Measurements from ENCODE around the gene CTSA.
A peak's percentile ranks its signal among the peaks of the same experiment; 100 is the strongest.
"Not testable (repeated sequence)": the region's sequence is repeated elsewhere in the genome, so short reads cannot be mapped to it uniquely, and the experiment has no call there.

Gene CTSA

GRCh38 chr20:45892828-45893500 lies 1.8 kb downstream of the CTSA start:
- no peak for DNase-seq

GRCh38 chr20:45893831-45894230 lies 2.7 kb downstream of the CTSA start:
- no peak for DNase-seq

DNA sequence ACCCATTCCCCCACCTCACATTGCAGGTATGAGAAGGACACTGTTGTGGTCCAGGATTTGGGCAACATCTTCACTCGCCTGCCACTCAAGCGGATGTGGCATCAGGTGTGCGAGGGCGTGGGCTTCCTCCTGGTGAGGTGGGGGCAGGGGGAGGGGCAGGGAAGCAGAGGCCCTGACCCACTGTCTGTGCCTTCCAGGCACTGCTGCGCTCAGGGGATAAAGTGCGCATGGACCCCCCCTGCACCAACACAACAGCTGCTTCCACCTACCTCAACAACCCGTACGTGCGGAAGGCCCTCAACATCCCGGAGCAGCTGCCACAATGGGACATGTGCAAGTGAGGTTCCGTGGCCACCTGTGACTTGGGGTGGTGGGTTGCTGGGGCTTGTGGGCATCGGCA lies 3.7 kb downstream of the CTSA start:
- DNase-seq = no peak

- DNase-seq = no peak
Measured at GRCh38 chr20:45896641-45897161, 5.6 kb downstream of the CTSA start.

- no peak for DNase-seq
Measured at GRCh38 chr20:45897289-45897688, 6.2 kb downstream of the CTSA start.

GRCh38 chr20:45897692-45898091 lies 6.6 kb downstream of the CTSA start:
- DNase-seq = no peak

DNA sequence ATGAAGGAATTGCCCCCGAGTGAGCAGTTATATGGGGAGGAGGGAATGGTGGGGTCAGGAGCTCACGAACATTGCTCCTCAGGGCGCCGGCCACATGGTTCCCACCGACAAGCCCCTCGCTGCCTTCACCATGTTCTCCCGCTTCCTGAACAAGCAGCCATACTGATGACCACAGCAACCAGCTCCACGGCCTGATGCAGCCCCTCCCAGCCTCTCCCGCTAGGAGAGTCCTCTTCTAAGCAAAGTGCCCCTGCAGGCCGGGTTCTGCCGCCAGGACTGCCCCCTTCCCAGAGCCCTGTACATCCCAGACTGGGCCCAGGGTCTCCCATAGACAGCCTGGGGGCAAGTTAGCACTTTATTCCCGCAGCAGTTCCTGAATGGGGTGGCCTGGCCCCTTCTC lies 7.2 kb downstream of the CTSA start:
- DNase-seq = no peak

- no peak for DNase-seq
Measured at GRCh38 chr20:45899046-45899835, 8.1 kb downstream of the CTSA start.

DNA sequence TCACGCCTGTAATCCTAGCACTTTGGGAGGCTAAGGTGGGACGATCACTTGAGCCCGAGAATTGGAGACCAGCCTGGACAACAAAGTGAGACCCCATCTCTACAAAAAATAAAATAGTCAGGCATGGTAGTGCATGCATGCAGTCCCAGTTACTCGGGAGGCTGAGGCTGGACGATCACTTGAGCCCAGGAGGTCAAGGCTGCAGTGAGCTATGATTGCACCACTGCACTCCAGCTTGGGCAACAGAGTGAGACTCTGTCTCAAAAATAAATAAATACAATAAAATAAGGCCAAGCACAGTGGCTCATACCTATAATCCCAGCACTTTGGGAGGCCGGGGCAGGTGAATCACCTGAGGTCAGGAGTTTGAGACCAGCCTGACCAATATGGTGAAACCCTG lies 10.2 kb downstream of the CTSA start:
- not testable (repeated sequence) for DNase-seq

- no peak for DNase-seq
Measured at GRCh38 chr20:45902199-45902701, 11.1 kb downstream of the CTSA start.

GRCh38 chr20:45904583-45905504 lies 13.7 kb downstream of the CTSA start:
- DNase-seq = no peak

DNA sequence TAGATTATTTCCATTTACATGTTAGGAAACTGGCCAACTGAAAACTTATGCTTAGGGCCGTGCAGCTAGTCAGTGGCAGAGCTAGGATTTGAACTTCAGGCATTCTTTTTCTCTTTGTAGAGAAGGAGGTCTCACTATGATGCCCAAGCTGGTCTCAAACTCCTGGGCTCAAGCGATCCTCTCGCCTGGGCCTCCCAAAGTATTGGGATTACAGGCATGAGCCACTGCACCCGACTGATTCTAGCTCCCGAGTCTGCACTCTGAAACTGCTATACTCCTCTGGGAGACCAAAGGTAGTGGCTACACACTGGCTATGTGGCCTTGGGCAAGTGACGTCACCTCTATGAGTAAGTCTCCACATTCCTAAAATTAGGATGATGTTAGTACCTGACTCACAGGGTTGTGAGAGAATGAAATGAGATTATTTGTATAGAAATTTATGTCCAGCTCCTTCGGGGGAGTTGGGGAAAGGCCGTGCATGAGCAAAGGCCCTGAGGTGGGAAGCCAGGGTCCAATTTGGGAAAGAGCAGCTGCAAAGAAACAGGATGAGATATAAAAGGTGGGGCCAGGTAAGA lies 14.5 kb downstream of the CTSA start:
- DNase-seq = no peak

DNA sequence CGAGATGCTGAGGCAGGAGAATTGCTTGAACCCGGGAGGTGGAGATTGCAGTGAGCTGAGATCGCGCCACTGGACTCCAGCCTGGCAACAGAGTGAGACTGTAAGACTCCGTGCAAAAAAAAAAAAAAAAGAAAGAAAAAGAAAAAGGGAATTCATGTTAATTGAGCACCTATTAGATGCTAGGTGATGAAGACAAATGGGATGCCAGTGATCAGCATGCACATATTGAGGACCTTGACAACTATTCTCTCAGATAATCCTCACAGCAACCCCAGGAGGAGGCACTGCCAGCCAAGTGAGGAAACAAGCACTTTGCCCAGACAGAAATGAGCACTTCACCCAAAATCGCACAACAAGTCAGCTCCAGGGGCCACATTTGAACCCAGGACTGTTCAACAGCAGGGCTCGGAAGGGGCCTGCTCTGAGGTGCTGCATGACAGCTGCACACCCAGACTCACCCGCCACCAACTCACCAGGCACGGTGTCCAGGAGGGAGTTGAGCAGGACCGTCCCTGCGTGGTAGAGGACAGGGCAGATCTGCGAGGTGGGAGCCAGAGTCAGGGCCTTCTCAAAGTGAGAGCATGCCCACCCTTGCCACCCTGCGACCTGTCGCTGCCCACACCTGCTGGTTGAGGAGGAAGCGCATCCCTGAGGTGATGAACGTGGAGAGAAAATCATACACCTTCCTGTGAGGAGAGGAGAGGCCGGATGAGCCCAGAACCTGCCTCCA lies 16.2 kb downstream of the CTSA start:
- DNase-seq = no peak

GRCh38 chr20:45908084-45908483 lies 16.9 kb downstream of the CTSA start:
- no peak for DNase-seq

- no peak for DNase-seq
Measured at GRCh38 chr20:45909336-45909808, 18.2 kb downstream of the CTSA start.

- DNase-seq = no peak
Measured at GRCh38 chr20:45909817-45910669, 18.9 kb downstream of the CTSA start.

DNA sequence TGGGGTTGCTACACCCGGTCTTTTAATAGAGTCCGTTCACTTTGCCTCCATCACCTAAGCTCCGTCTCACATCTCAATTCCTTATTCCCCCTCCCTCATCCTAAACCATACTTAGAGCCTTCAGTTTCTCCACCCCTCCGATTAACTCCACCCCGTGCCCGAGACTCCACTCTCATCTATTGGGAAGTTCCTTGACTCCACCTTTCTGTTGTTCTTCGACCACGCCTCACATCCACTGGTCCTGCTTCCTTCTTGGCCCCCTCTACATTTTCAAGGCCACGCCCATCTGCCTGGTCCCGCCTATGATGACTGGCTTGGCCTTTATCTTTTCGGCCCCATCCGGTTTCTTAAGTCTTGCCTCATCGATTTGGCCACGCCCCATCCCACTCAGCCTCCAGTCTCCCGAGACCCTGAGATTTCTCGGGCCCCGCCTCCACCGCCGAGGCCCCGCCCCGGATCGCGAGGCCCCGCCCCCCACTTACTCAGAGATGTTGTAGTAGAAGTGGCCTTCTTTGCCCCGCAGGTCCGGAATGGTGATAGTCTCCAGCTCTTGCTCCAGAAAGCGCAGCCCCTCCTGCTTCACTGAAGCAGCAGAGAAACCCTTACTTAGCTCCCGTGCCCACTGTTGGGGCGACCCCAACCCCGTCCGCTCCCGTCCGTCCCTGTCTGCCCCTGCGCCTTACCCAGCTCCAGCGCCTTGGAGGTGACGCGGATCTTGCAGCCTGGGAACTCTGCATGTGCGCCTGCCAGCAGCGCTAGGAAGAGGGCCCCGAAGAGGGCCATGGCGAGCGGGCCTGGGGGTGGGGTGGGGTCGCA lies 19.7 kb downstream of the CTSA start:
- peak; percentile 10 to 93 (median 75) for DNase-seq
